Liver (tissue), 3 donors: ENCODE results near the gene CRIP1.

ENCODE experiments used
- EGR1 ChIP-seq, 2 donors: IDR thresholded peaks; 2 replicates each; pipeline ENCODE4 v1.6.1; 2016 to 2018; ENCODE audit warnings: antibody characterized with exemption in 2 of 2, low read depth in 2 of 2
- RAD21 ChIP-seq, 2 donors: IDR thresholded peaks; 2 replicates each; pipeline ENCODE4 v1.6.1; 2016; ENCODE audit warnings: antibody characterized with exemption in 2 of 2, mild to moderate bottlenecking in 2 of 2
- SP1 ChIP-seq: IDR thresholded peaks from 2 replicates; pipeline ENCODE4 v1.6.1; 2018; ENCODE audit warnings: antibody characterized with exemption, mild to moderate bottlenecking
- TAF1 ChIP-seq: conservative IDR thresholded peaks from 2 replicates; pipeline ENCODE4 v1.6.1; 2016; ENCODE audit warnings: antibody characterized with exemption, mild to moderate bottlenecking
- YY1 ChIP-seq: IDR thresholded peaks from 2 replicates; pipeline ENCODE4 v1.6.1; 2016; ENCODE audit warnings: antibody characterized with exemption, mild to moderate bottlenecking
- TF ChIP-seq, protein P1 (sequence below): fragments of 150-350 bp; IDR thresholded peaks from 2 replicates; pipeline ENCODE4 v1.5.1; 2017; ENCODE audit warnings: improper control_type of control experiment, low read depth, low read length; ENCODE audit not compliant: missing input control
- TF ChIP-seq, protein P2 (sequence below): IDR thresholded peaks from 2 replicates; pipeline ENCODE4 v1.6.1; 2016; ENCODE audit warnings: antibody characterized with exemption
- TF ChIP-seq, protein P3 (sequence below): IDR thresholded peaks from 2 replicates; pipeline ENCODE4 v1.6.1; 2016; ENCODE audit warnings: antibody characterized with exemption, mild to moderate bottlenecking
- TF ChIP-seq, protein P4 (sequence below): IDR thresholded peaks from 2 replicates; pipeline ENCODE4 v1.6.1; 2016; ENCODE audit warnings: antibody characterized with exemption
- donor health status: healthy.
- donor health status: healthy.

DNA sequence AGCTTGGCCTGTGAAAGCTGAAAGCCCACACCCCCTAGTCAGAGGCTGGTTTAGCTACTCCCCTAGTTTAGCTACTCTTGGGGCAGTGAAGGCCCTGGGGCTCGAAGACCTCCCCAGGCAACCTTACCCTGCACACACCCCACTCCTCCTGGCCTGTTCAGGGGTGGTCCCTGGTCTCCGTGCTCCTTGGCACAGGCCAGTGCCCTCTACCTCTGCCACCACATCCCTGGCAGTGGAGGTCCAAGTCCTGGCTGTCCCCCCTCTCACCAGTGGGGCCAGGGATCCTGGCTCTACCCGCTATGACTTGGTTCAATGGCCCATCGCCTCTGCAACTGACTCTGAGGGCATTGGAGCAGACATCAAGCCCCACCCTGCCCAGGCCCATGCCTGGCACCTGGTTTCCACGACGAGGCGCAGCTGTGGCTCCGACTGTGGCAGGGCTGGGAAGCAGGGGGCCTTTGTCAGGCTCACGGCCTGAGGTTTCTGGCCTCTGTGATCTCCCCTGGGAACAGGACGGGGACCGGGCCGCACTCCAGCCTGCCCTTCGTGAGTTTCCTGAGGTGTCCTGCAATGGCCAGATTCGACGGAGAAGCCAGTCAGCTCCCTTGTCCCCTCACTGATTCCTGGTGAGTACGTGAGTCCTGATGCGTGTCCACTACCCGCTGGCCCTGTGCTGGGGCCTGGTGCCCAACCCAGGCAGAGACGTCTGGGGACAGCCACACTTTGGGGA is 45.4 kb downstream of the CRIP1 start:
- TF ChIP-seq, protein P1, sequence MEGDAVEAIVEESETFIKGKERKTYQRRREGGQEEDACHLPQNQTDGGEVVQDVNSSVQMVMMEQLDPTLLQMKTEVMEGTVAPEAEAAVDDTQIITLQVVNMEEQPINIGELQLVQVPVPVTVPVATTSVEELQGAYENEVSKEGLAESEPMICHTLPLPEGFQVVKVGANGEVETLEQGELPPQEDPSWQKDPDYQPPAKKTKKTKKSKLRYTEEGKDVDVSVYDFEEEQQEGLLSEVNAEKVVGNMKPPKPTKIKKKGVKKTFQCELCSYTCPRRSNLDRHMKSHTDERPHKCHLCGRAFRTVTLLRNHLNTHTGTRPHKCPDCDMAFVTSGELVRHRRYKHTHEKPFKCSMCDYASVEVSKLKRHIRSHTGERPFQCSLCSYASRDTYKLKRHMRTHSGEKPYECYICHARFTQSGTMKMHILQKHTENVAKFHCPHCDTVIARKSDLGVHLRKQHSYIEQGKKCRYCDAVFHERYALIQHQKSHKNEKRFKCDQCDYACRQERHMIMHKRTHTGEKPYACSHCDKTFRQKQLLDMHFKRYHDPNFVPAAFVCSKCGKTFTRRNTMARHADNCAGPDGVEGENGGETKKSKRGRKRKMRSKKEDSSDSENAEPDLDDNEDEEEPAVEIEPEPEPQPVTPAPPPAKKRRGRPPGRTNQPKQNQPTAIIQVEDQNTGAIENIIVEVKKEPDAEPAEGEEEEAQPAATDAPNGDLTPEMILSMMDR = no peak
- TF ChIP-seq TAF1 (no peak), YY1 (no peak), EGR1 (IDR thresholded peaks at IDR 0.05; ENCODE audit: low read depth in 2 of 2) (no peak), SP1 (no peak), RAD21 (IDR thresholded peaks at IDR 0.05) (no peak)
- TF ChIP-seq, protein P2, sequence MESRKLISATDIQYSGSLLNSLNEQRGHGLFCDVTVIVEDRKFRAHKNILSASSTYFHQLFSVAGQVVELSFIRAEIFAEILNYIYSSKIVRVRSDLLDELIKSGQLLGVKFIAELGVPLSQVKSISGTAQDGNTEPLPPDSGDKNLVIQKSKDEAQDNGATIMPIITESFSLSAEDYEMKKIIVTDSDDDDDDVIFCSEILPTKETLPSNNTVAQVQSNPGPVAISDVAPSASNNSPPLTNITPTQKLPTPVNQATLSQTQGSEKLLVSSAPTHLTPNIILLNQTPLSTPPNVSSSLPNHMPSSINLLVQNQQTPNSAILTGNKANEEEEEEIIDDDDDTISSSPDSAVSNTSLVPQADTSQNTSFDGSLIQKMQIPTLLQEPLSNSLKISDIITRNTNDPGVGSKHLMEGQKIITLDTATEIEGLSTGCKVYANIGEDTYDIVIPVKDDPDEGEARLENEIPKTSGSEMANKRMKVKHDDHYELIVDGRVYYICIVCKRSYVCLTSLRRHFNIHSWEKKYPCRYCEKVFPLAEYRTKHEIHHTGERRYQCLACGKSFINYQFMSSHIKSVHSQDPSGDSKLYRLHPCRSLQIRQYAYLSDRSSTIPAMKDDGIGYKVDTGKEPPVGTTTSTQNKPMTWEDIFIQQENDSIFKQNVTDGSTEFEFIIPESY = no peak
- TF ChIP-seq, protein P3, sequence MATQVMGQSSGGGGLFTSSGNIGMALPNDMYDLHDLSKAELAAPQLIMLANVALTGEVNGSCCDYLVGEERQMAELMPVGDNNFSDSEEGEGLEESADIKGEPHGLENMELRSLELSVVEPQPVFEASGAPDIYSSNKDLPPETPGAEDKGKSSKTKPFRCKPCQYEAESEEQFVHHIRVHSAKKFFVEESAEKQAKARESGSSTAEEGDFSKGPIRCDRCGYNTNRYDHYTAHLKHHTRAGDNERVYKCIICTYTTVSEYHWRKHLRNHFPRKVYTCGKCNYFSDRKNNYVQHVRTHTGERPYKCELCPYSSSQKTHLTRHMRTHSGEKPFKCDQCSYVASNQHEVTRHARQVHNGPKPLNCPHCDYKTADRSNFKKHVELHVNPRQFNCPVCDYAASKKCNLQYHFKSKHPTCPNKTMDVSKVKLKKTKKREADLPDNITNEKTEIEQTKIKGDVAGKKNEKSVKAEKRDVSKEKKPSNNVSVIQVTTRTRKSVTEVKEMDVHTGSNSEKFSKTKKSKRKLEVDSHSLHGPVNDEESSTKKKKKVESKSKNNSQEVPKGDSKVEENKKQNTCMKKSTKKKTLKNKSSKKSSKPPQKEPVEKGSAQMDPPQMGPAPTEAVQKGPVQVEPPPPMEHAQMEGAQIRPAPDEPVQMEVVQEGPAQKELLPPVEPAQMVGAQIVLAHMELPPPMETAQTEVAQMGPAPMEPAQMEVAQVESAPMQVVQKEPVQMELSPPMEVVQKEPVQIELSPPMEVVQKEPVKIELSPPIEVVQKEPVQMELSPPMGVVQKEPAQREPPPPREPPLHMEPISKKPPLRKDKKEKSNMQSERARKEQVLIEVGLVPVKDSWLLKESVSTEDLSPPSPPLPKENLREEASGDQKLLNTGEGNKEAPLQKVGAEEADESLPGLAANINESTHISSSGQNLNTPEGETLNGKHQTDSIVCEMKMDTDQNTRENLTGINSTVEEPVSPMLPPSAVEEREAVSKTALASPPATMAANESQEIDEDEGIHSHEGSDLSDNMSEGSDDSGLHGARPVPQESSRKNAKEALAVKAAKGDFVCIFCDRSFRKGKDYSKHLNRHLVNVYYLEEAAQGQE = no peak
- TF ChIP-seq, protein P4, sequence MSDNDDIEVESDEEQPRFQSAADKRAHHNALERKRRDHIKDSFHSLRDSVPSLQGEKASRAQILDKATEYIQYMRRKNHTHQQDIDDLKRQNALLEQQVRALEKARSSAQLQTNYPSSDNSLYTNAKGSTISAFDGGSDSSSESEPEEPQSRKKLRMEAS = no peak
